ENCODE results near the gene ATP1A1.

The ATP1A1 gene

GRCh38 chr1:116372191-116372590 is 853 bp upstream of the ATP1A1 start:
- no peak for DNase-seq (ENCODE audit: low read depth)

GRCh38 chr1:116373431-116374352 is 648 bp downstream of the ATP1A1 start:
- peak; percentile 26 for DNase-seq (ENCODE audit: low read depth)

- DNase-seq (ENCODE audit: low read depth), result no peak
Observed at GRCh38 chr1:116374353-116375147, 1.5 kb downstream of the ATP1A1 start.

GRCh38 chr1:116375148-116375886 is 2.3 kb downstream of the ATP1A1 start:
- DNase-seq (ENCODE audit: low read depth), result no peak

- DNase-seq (ENCODE audit: low read depth), result no peak
Observed at GRCh38 chr1:116375887-116376728, 3.1 kb downstream of the ATP1A1 start.

GRCh38 chr1:116376729-116377086 is 3.7 kb downstream of the ATP1A1 start:
- no peak for DNase-seq (ENCODE audit: low read depth)

- DNase-seq (ENCODE audit: low read depth), result no peak
Observed at GRCh38 chr1:116377541-116378529, 4.8 kb downstream of the ATP1A1 start.

GRCh38 chr1:116379057-116379630 is 6.1 kb downstream of the ATP1A1 start:
- no peak for DNase-seq (ENCODE audit: low read depth)

GRCh38 chr1:116379674-116380498 is 6.8 kb downstream of the ATP1A1 start:
- no peak for DNase-seq (ENCODE audit: low read depth)

GRCh38 chr1:116380499-116381242 is 7.6 kb downstream of the ATP1A1 start:
- DNase-seq (ENCODE audit: low read depth), result no peak

GRCh38 chr1:116382321-116382720 is 9.3 kb downstream of the ATP1A1 start:
- DNase-seq (ENCODE audit: low read depth), result no peak

- no peak for DNase-seq (ENCODE audit: low read depth)
Observed at GRCh38 chr1:116382857-116383483, 9.9 kb downstream of the ATP1A1 start.

- DNase-seq (ENCODE audit: low read depth), result no peak
Observed at GRCh38 chr1:116386042-116386441, 13.0 kb downstream of the ATP1A1 start.

- no peak for DNase-seq (ENCODE audit: low read depth)
Observed at GRCh38 chr1:116387551-116387950, 14.5 kb downstream of the ATP1A1 start.

GRCh38 chr1:116388122-116388521 is 15.1 kb downstream of the ATP1A1 start:
- DNase-seq (ENCODE audit: low read depth), result no peak

GRCh38 chr1:116389013-116389412 is 16.0 kb downstream of the ATP1A1 start:
- no peak for DNase-seq (ENCODE audit: low read depth)

- no peak for DNase-seq (ENCODE audit: low read depth)
Observed at GRCh38 chr1:116389686-116390085, 16.6 kb downstream of the ATP1A1 start.

- no peak for DNase-seq (ENCODE audit: low read depth)
Observed at GRCh38 chr1:116390195-116390594, 17.2 kb downstream of the ATP1A1 start.

All from stimulated activated CD8-positive, alpha-beta memory T cell treated with anti-CD3 and anti-CD28 coated beads, Interleukin-15, amount 100 ng/mL, for 24 hours (primary cell).